PFSK-1 (cell line): ENCODE results near the gene SLC29A1.

Experiments
- POLR2AphosphoS5 ChIP-seq: IDR thresholded peaks from 2 replicates; pipeline ENCODE4 v1.6.1; 2012; ENCODE audit warnings: low read depth, mild to moderate bottlenecking, control low read depth, low read length, moderate library complexity
- SIN3A ChIP-seq: IDR thresholded peaks from 2 replicates; pipeline ENCODE4 v1.6.1; 2012; ENCODE audit warnings: mild to moderate bottlenecking, low read length, moderate library complexity, borderline replicate concordance; ENCODE audit not compliant: insufficient read depth
- TF ChIP-seq, protein P1 (sequence below), 2 experiments: IDR thresholded peaks; 2 replicates each; pipeline versions ENCODE4 v1.6.1 to v1.8.0; 2011 to 2012; ENCODE audit warnings: low read depth in 2 of 2, low read length in 2 of 2, control low read depth in 1 of 2, inconsistent platforms in 1 of 2, mild to moderate bottlenecking in 1 of 2, moderate library complexity in 1 of 2; ENCODE audit not compliant: insufficient read depth in 1 of 2

GRCh38 chr6:44201638-44202303 lies 21.6 kb upstream of the SLC29A1 start:
- TF ChIP-seq SIN3A = no peak
- no peak for TF ChIP-seq POLR2AphosphoS5
- TF ChIP-seq, protein P1, sequence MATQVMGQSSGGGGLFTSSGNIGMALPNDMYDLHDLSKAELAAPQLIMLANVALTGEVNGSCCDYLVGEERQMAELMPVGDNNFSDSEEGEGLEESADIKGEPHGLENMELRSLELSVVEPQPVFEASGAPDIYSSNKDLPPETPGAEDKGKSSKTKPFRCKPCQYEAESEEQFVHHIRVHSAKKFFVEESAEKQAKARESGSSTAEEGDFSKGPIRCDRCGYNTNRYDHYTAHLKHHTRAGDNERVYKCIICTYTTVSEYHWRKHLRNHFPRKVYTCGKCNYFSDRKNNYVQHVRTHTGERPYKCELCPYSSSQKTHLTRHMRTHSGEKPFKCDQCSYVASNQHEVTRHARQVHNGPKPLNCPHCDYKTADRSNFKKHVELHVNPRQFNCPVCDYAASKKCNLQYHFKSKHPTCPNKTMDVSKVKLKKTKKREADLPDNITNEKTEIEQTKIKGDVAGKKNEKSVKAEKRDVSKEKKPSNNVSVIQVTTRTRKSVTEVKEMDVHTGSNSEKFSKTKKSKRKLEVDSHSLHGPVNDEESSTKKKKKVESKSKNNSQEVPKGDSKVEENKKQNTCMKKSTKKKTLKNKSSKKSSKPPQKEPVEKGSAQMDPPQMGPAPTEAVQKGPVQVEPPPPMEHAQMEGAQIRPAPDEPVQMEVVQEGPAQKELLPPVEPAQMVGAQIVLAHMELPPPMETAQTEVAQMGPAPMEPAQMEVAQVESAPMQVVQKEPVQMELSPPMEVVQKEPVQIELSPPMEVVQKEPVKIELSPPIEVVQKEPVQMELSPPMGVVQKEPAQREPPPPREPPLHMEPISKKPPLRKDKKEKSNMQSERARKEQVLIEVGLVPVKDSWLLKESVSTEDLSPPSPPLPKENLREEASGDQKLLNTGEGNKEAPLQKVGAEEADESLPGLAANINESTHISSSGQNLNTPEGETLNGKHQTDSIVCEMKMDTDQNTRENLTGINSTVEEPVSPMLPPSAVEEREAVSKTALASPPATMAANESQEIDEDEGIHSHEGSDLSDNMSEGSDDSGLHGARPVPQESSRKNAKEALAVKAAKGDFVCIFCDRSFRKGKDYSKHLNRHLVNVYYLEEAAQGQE (IDR thresholded peaks at IDR 0.05; ENCODE audit: insufficient read depth in 1 of 2, low read depth in 2 of 2, low read length in 2 of 2) = no peak
